Thyroid gland (tissue), 4 donors: Measurements from ENCODE around the gene KCNMA1. TPM values are rescaled to one million over a fixed set of nuclear protein-coding genes. Genes with fewer than 3 reads are reported as not detected.

Source experiments
- DNase-seq, 2 donors: peaks; one replicate each; pipeline ENCODE4 v3.0.0-alpha.2; 2019
- H3K27ac ChIP-seq, 3 donors: fragments of 200-600 bp; sonication (generic); 1 replicate in 2 of 3; 2 replicates in 1 of 3; pipeline ENCODE4 v1.5.1; 2016 to 2019; ENCODE audit warnings: mild to moderate bottlenecking in 1 of 3, moderate library complexity in 1 of 3
- H3K27me3 ChIP-seq: fragments of 200-600 bp; sonication (generic); one replicate; pipeline ENCODE4 v1.5.1; 2019
- H3K36me3 ChIP-seq, 2 donors: fragments of 200-600 bp; sonication (generic); one replicate each; pipeline ENCODE4 v1.5.1; 2016 to 2019
- H3K4me1 ChIP-seq, 2 donors: fragments of 200-600 bp; sonication (generic); one replicate each; pipeline ENCODE4 v1.5.1; 2017 to 2019
- H3K4me3 ChIP-seq, 3 donors: fragments of 200-600 bp; sonication (generic); replicated peaks in 1 of 3; 1 replicate in 2 of 3; 2 replicates in 1 of 3; pipeline ENCODE4 v1.5.1; 2016; ENCODE audit warnings: mild to moderate bottlenecking in 1 of 3
- H3K9me3 ChIP-seq: fragments of 200-600 bp; sonication (generic); one replicate; pipeline ENCODE4 v1.5.1; 2017
- POLR2A ChIP-seq, 2 donors: fragments of 450-650 bp; IDR thresholded peaks; one replicate each; pipeline ENCODE4 v1.6.1; 2017; ENCODE audit warnings: antibody characterized with exemption in 2 of 2, mild to moderate bottlenecking in 2 of 2, moderate library complexity in 1 of 2
- WGBS, 2 donors: methylation state at CpG; one replicate each; pipeline ENCODE4 v1.1.5; 2017; 5-methylcytosine and 5-hydroxymethylcytosine counted together
- intact Hi-C: fragments of 100-400 bp; cut with DNase I; formaldehyde crosslinking; loops from one replicate; pipeline ENCODE4 v1.15.1; 2023
- total RNA-seq, 4 donors: library from RNA; depleted of rRNA; stranded (reverse); fragments of >200 nt; gene quantifications; one replicate each; pipeline ENCODE4 v1.2.3, GENCODE V29; 2016
- TF ChIP-seq, protein P1 (sequence below), 6 experiments: fragments of 200-600 bp in 3 of 6; fragments of 450-650 bp in 3 of 6; sonication (generic) in 3 of 6; IDR thresholded peaks; one replicate each; pipeline ENCODE4 v1.5.1; 2016 to 2019; ENCODE audit warnings: antibody characterized with exemption in 6 of 6, mild to moderate bottlenecking in 2 of 6, inconsistent platforms in 1 of 6, moderate library complexity in 1 of 6

The KCNMA1 gene
- total RNA-seq, 4 donors from 2014 or later = 2.5 to 5.1 (median 3.6) TPM

DNA sequence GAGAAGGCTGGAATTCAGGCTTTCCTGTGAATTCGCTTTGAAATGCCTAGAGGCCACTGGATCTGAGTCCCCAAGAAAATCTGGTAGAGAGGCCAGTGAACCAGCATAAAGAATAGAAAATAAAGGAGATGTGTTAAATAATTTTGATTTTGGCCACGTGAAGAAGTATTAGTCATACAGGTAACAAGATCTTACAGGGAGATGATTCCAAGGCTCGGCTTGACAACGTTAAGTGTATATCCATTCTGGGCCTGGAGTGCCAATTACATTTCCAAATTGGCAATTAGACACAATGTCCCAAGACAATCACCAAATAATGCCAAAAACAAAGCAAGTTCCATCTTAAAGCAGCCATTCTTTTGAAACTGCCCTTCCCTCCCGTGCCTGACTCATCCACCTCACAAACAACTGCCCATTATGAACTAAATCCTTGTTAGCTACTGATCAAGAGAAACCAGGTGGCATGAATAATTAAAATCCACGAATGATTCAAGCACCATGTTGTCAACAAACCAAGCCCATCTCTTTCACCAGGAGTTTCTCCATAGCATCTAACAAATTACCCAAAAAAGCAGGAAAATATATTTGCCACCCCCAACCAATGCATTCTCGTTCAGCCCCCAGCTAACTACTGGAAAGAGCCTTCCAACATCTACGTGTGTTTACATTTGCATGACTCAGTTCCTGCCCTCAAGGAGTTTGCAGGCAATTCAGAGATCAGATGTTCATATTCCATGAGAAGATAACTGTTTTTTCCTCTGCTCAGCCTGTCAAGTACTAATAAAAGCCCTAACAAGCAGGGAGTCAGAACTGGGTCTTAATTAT lies 8.5 kb downstream of the KCNMA1 start:
- WGBS, 2 donors = 85 to 86% methylated on average over 8 of the region's 8 CpGs
- Histone ChIP-seq H3K4me3 (no peak overlapping the region), H3K27me3 (no peaks in the 10 kb centered on the region), H3K36me3 (no peaks in the 10 kb centered on the region), H3K27ac (no peak overlapping the region), H3K9me3 (no peaks in the 10 kb centered on the region), H3K4me1 (no peaks in the 10 kb centered on the region)
- intact Hi-C loops = no loop called here
- no peak for TF ChIP-seq POLR2A (IDR thresholded peaks at IDR 0.05)
- TF ChIP-seq, protein P1, sequence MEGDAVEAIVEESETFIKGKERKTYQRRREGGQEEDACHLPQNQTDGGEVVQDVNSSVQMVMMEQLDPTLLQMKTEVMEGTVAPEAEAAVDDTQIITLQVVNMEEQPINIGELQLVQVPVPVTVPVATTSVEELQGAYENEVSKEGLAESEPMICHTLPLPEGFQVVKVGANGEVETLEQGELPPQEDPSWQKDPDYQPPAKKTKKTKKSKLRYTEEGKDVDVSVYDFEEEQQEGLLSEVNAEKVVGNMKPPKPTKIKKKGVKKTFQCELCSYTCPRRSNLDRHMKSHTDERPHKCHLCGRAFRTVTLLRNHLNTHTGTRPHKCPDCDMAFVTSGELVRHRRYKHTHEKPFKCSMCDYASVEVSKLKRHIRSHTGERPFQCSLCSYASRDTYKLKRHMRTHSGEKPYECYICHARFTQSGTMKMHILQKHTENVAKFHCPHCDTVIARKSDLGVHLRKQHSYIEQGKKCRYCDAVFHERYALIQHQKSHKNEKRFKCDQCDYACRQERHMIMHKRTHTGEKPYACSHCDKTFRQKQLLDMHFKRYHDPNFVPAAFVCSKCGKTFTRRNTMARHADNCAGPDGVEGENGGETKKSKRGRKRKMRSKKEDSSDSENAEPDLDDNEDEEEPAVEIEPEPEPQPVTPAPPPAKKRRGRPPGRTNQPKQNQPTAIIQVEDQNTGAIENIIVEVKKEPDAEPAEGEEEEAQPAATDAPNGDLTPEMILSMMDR (IDR thresholded peaks at IDR 0.05) = no peak
- no peak for DNase-seq

DNA sequence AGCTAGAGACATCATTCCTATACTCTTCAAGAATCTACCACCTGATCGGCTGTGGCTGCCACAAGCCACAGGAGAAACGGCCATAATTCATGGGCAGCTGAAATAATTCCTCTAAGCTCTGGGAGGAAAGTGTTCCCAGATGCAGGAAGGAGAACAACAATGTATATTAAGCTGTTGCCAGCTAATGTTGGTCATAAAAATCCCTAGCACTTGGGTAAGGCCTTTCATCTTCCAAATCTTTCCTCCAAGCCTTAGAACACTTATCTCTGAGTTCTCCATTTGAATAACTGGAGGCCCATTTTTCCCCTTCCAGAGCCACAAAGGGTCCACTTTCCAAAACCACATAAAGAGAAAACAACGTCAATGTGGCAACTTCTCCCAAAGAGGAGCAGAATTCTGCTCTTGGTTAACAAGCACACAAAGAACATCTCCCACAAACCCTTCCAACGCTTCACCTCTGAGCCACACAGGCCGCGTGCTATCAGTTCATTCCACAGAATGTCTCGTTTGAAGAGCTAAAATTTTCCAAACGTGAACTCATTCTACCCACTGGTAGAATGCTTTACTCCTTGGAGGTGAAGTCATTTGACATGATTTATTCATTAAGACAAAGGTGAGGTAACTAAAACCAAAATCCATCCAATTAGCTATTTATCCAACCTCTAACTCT lies 11.2 kb downstream of the KCNMA1 start:
- no peak overlapping the region for H3K4me3 ChIP-seq
- DNase-seq = no peak
- no peaks in the 10 kb centered on the region for H3K27me3 ChIP-seq
- no peak for TF ChIP-seq POLR2A (IDR thresholded peaks at IDR 0.05)
- TF ChIP-seq, protein P1 (IDR thresholded peaks at IDR 0.05) = no peak
- H3K36me3 ChIP-seq = no peaks in the 10 kb centered on the region
- H3K9me3 ChIP-seq = no peaks in the 10 kb centered on the region
- WGBS, 2 donors = 88 to 91% methylated on average over 8 of the region's 8 CpGs
- intact Hi-C loops = no loop called here
- H3K4me1 ChIP-seq = no peaks in the 10 kb centered on the region
- H3K27ac ChIP-seq = no peak overlapping the region

DNA sequence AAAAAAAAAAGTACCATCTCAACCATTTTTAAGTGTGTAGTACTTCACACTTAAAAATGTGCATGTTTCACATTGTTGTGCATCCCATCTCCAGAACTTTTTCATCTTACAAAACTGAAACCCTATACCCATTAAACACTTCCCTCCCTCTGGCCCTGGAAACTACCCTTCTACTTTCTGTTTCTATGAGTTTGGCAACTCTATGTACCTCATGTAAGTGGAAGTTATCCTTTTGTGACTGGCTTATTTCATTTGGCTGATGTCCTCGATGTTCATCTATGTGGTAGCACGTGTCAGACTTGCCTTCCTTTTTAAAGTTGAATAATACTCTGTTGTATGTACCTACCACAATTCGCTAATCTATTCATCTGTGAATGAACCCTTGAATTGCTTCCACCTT lies 12.2 kb downstream of the KCNMA1 start:
- no peak for DNase-seq
- H3K27ac ChIP-seq = no peak overlapping the region
- no peak for TF ChIP-seq POLR2A (IDR thresholded peaks at IDR 0.05)
- TF ChIP-seq, protein P1 (IDR thresholded peaks at IDR 0.05) = no peak
- no peaks in the 10 kb centered on the region for H3K9me3 ChIP-seq
- no peaks in the 10 kb centered on the region for H3K27me3 ChIP-seq
- no peaks in the 10 kb centered on the region for H3K36me3 ChIP-seq
- WGBS, 2 donors = 71 to 84% methylated on average over 3 of the region's 3 CpGs
- no peaks in the 10 kb centered on the region for H3K4me1 ChIP-seq
- intact Hi-C loops = no loop called here
- H3K4me3 ChIP-seq = no peak overlapping the region

DNA sequence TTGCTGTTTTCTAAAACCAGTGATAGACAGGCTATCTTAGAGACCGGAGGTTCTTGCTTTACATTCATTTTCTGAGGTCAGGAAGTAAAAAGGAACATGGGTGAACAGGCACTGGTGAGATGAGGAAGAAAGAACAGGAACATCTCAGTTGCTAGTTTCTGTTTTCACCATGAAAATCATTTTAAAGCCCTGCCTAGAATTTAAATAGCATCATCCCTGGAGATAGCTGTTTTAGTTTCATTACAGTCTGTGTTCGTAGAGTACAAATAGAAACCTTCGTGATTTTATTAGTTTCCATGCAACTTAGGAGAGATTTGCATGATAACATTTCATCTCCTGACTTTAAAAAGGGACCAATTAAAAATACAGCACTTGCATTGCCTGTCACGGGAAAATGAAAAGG lies 14.7 kb downstream of the KCNMA1 start:
- H3K27ac ChIP-seq = no peak overlapping the region
- no peak for DNase-seq
- H3K36me3 ChIP-seq = no peaks in the 10 kb centered on the region
- H3K27me3 ChIP-seq = no peaks in the 10 kb centered on the region
- no peaks in the 10 kb centered on the region for H3K4me1 ChIP-seq
- H3K4me3 ChIP-seq = no peak overlapping the region
- no peak for TF ChIP-seq POLR2A (IDR thresholded peaks at IDR 0.05)
- TF ChIP-seq, protein P1 (IDR thresholded peaks at IDR 0.05) = no peak
- WGBS, 2 donors = 64 to 74% methylated on average over 4 of the region's 4 CpGs
- no peaks in the 10 kb centered on the region for H3K9me3 ChIP-seq
- intact Hi-C loops = no loop called here

DNA sequence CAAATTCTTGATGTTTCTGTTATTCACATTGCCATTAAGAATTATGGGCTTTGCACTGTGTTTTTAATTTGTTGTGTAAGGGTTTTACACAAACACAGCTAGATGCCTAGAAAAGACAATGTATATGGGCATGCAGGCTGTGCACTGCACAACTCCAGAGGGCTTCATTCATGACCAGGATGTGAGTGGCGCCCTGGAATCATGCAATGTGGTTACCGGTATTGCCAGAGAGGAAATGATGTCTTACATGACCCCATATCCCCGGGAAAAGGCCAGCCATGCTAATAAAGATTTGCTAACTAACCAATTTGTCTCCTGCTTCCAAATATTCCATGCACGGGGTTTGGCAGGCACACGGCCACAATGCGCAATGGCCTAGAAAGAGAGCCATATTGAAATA lies 16.9 kb downstream of the KCNMA1 start:
- H3K4me1 ChIP-seq = no peaks in the 10 kb centered on the region
- no peaks in the 10 kb centered on the region for H3K27me3 ChIP-seq
- DNase-seq = no peak
- WGBS, 2 donors = 93 to 94% methylated on average over 6 of the region's 6 CpGs
- no peak overlapping the region for H3K27ac ChIP-seq
- intact Hi-C loops = no loop called here
- no peaks in the 10 kb centered on the region for H3K9me3 ChIP-seq
- no peaks in the 10 kb centered on the region for H3K36me3 ChIP-seq
- TF ChIP-seq, protein P1 (IDR thresholded peaks at IDR 0.05) = no peak
- TF ChIP-seq POLR2A (IDR thresholded peaks at IDR 0.05) = no peak
- no peak overlapping the region for H3K4me3 ChIP-seq
